ENCODE results near the gene IDE. TPM values are rescaled to one million over a fixed set of nuclear protein-coding genes. Genes with fewer than 3 reads are reported as not detected.
A peak's percentile ranks its signal among the peaks of the same experiment; 100 is the strongest.

Gene IDE
- total and polyA plus RNA-seq, 9 of the 15 experiments (the other 6 are each of a cell fraction or from before 2014, with no cell fraction given), result 10.2 to 50.6 (median 33.2) TPM

GRCh38 chr10:92420546-92421275 lies 153.2 kb downstream of the IDE start (continued):
- TF ChIP-seq AFF4 (CRISPR knock-in tag; IDR thresholded peaks at IDR 0.05) (no peak), ZNF384 (IDR thresholded peaks at IDR 0.05; ENCODE audit: low read depth, low read length) (no peak)

- Histone ChIP-seq H3K4me3 (no peak overlapping the region), H4K20me1 (replicated peaks; ENCODE audit: control insufficient read depth, insufficient read depth, low read length) (no peaks in the 10 kb centered on the region), H2AFZ (ENCODE audit: low read depth, low read length) (no peak overlapping the region), H3K9me1 (ENCODE audit: control insufficient read depth, insufficient read depth, low read length) (no peaks in the 10 kb centered on the region), H3K9me3 (replicated peaks; ENCODE audit: control insufficient read depth, insufficient read depth, low read depth, low read length) (no peaks in the 10 kb centered on the region), H3K36me3 (ENCODE audit: control insufficient read depth, insufficient read depth, low read length) (no peaks in the 10 kb centered on the region), H3K27ac (ENCODE audit: extremely low read depth, low read depth, low read length) (no peak overlapping the region), H3K9ac (ENCODE audit: insufficient read depth in 1 of 2, low read depth in 2 of 2, low read length in 2 of 2) (no peak overlapping the region; a peak in 1 of 4 replicates), H3K27me3 (ENCODE audit: control insufficient read depth in 2 of 2, insufficient read depth in 2 of 2, low read length in 2 of 2) (no peaks in the 10 kb centered on the region), H3K79me2 (ENCODE audit: control insufficient read depth, insufficient read depth, low read length) (no peaks in the 10 kb centered on the region), H3K4me2 (ENCODE audit: insufficient read depth, low read length) (no peak overlapping the region), H3K4me1 (replicated peaks in 1 of 2; ENCODE audit: control insufficient read depth in 2 of 2, insufficient read depth in 2 of 2, low read length in 2 of 2) (peaks cover 0 to 10% of the 10 kb centered on the region in 2 experiments; a peak in 2 of 5 replicates)
- in situ Hi-C loops (cut with MboI) (no loop called here), intact Hi-C loops (cut with micrococcal nuclease) (no loop called here)
- ATAC-seq, result 0 out of 3 replicates have a peak, but pooled peaks have one; percentile 47
- no peak for FAIRE-seq
- POLR2A ChIA-PET, result interaction anchor here (0.6 kb wide), 2 partner anchors 1268 to 1447 kb away, joined by 4 read pairs; no protein-coding TSS in a partner anchor
- DNase-seq (ENCODE audit: extremely low read depth in 1 of 4, low spot score in 3 of 4), result no peak
- no peak for TF ChIP-seq E2F5 (CRISPR knock-in tag; IDR thresholded peaks at IDR 0.05)
- peak in 1 of 3 experiments; percentile 14; a peak in 1 of 6 replicates for TF ChIP-seq CTCF (IDR thresholded peaks at IDR 0.05 in 2 of 3, conservative IDR thresholded peaks at IDR 0.05 in 1 of 3; ENCODE audit: insufficient read depth in 2 of 3, low read depth in 1 of 3, low read length in 3 of 3)
- TF ChIP-seq NFE2 (IDR thresholded peaks at IDR 0.05; ENCODE audit: low read depth), result no peak
- TF ChIP-seq ATF7 (IDR thresholded peaks at IDR 0.05), result no peak
- WGBS (ENCODE audit: insufficient coverage, low coverage, missing lambda C conversion rate), result 61% methylated on average over 17 of the region's 34 CpGs
- CTCF ChIA-PET (ENCODE audit: low intra/inter-chr PET ratio), result no interaction called here
- BruUV-seq (replicated peaks), result no TSS peak
Measured at GRCh38 chr10:92419740-92420545, 153.9 kb downstream of the IDE start.

Data from K562 (cell line).